Smooth muscle cell of the umbilical artery (primary cell): ENCODE measurements around the gene TREH. TPM values are rescaled to one million over a fixed set of nuclear protein-coding genes. Genes with fewer than 3 reads are reported as not detected.

Experiments
- total RNA-seq: library from RNA; depleted of rRNA; stranded (reverse); fragments of >200 nt; gene quantifications from 2 replicates; pipeline ENCODE4 v1.2.3, GENCODE V29; 2014

Gene TREH, protein sequence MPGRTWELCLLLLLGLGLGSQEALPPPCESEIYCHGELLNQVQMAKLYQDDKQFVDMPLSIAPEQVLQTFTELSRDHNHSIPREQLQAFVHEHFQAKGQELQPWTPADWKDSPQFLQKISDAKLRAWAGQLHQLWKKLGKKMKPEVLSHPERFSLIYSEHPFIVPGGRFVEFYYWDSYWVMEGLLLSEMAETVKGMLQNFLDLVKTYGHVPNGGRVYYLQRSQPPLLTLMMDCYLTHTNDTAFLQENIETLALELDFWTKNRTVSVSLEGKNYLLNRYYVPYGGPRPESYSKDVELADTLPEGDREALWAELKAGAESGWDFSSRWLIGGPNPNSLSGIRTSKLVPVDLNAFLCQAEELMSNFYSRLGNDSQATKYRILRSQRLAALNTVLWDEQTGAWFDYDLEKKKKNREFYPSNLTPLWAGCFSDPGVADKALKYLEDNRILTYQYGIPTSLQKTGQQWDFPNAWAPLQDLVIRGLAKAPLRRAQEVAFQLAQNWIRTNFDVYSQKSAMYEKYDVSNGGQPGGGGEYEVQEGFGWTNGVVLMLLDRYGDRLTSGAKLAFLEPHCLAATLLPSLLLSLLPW
- not detected in 2 replicates for total RNA-seq

GRCh38 chr11:118679483-118679882, at the start of gene TREH:
TSS of gene TREH (minus strand) at chr11:118679650. CDS start at chr11:118679627, 23 bp downstream.

DNA sequence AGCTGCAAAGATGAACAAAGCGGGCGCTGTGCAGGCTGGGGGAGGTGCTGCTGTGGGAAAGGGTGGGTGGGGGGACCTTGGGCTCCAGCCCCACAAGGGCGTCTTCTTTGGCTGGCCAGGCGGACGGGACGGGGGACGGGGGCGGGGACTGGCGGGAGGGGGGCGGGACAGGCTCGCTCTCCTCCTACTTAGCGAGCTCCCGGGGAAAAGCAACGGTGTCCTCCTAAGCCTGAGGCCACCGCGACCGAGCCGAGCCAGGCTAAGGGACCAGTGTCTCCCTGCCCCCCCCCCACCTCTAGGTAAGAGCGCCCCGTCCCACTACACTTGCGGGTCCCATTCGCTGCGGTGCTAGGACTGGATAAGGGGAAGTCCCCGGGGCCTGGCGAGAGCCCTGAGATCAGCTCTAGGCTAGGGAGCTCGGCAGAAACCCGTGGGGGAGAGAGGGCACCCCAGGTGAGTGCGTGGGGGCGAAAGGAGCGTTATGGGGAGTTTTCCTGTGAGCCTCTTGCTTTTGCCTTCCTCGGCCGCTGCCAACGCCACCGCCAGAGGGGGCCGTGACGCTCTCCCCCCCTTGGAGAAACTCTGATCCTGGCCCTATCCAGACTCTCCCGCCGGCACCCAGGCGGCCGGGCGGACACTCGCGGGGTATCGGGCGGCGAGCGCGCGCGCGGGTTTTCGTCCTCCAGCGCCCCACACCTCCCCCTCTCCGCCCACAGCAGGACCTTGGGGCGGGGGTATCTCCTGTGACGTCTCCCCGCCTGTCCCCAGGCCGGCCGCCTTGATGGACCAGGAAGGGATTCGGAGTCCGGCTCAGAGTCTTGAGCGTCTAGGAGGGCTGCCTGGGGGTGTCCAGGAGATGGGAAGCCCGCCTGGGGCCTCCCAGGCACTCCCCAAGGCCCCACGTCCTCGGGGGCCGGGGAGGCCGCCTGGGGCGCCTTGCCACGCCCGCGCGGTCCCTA, 71.8 kb downstream of the TREH start, which contains the start of gene PHLDB1:
Gene PHLDB1, plus strand, starts transcription at position 215 of the 959 bp plus-strand sequence. CDS start 6,222 bp downstream, outside the sequence.

Other genes starting within 250 kb of the TREH start
- 27.3 and 55.5 TPM in 2 replicates for gene KMT2A, start 243.2 kb downstream of the TREH start, total RNA-seq
- gene TTC36, start 152.2 kb downstream of the TREH start, total RNA-seq: 0.59 and 1.2 TPM in 2 replicates
- 23.2 and 40.3 TPM in 2 replicates for gene TMEM25, start 148.5 kb downstream of the TREH start, total RNA-seq
- 18.2 and 24.3 TPM in 2 replicates for gene IFT46, start 113.7 kb downstream of the TREH start, total RNA-seq
- gene ARCN1, start 107.2 kb downstream of the TREH start, total RNA-seq: 201 and 317 TPM in 2 replicates
- 96.2 and 140 TPM in 2 replicates for gene PHLDB1, start 72.0 kb downstream of the TREH start, total RNA-seq
- 125 and 215 TPM in 2 replicates for gene DDX6, start 111.5 kb upstream of the TREH start, total RNA-seq
- gene CXCR5, start 204.2 kb upstream of the TREH start, total RNA-seq: not detected in 2 replicates
- 22.9 and 37.4 TPM in 2 replicates for gene BCL9L, start 246.3 kb upstream of the TREH start, total RNA-seq